ENCODE measurements around the gene CSPG4. TPM values are rescaled to one million over a fixed set of nuclear protein-coding genes. Genes with fewer than 3 reads are reported as not detected.
"Not testable (repeated sequence)": the region's sequence is repeated elsewhere in the genome, so short reads cannot be mapped to it uniquely, and the experiment has no call there.

The CSPG4 gene
- total RNA-seq, 1 donor from 2014 or later, result 0.07 TPM

DNA sequence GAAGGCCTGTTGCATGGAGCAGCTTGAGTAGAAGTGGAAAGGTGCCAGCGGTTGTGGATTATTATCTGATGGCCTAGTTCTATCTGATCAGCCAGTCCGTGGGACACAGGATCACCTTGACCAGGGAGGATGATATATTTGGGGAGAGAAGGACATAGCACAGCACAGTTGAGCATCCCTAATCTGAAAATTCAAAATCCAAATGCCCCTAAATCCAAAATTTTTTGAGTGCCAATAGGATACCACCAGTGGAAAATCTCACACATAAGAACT lies 6.0 kb downstream of the CSPG4 start:
- Histone ChIP-seq H2AFZ (replicated peaks) (no peak overlapping the region), H3K27ac (no peak overlapping the region), H3K4me1 (no peaks in the 10 kb centered on the region), H3K79me2 (ENCODE audit: low read depth) (no peaks in the 10 kb centered on the region), H3F3A (ENCODE audit: low read depth) (no peaks in the 10 kb centered on the region), H3K9ac (no peak overlapping the region), H3K36me3 (no peaks in the 10 kb centered on the region), H4K20me1 (ENCODE audit: low read depth) (no peaks in the 10 kb centered on the region), H3K4me2 (no peak overlapping the region), H3K27me3 (no peaks in the 10 kb centered on the region), H3K9me3 (ENCODE audit: low read depth) (no peaks in the 10 kb centered on the region), H3K4me3 (no peak overlapping the region)
- DNase-seq (ENCODE audit: low spot score), result no peak
- Mint-ChIP-seq H3K4me3 (no peak overlapping the region), H3K27me3 (ENCODE audit: insufficient read depth, low read depth) (peaks cover 8% of the 10 kb centered on the region), H3K27ac (peak overlapping the region; percentile 57), H3K4me1 (peaks cover 13% of the 10 kb centered on the region), H3K9me3 (no peaks in the 10 kb centered on the region), H3K36me3 (no peaks in the 10 kb centered on the region)
- no peak for TF ChIP-seq EZH2 (IDR thresholded peaks at IDR 0.05)
- TF ChIP-seq, protein P1, sequence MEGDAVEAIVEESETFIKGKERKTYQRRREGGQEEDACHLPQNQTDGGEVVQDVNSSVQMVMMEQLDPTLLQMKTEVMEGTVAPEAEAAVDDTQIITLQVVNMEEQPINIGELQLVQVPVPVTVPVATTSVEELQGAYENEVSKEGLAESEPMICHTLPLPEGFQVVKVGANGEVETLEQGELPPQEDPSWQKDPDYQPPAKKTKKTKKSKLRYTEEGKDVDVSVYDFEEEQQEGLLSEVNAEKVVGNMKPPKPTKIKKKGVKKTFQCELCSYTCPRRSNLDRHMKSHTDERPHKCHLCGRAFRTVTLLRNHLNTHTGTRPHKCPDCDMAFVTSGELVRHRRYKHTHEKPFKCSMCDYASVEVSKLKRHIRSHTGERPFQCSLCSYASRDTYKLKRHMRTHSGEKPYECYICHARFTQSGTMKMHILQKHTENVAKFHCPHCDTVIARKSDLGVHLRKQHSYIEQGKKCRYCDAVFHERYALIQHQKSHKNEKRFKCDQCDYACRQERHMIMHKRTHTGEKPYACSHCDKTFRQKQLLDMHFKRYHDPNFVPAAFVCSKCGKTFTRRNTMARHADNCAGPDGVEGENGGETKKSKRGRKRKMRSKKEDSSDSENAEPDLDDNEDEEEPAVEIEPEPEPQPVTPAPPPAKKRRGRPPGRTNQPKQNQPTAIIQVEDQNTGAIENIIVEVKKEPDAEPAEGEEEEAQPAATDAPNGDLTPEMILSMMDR (IDR thresholded peaks at IDR 0.05), result no peak
- TF ChIP-seq EZH2phosphoT487 (IDR thresholded peaks at IDR 0.05), result no peak

GRCh38 chr15:75705854-75706681 lies 6.6 kb downstream of the CSPG4 start:
- Histone ChIP-seq H4K20me1 (ENCODE audit: low read depth) (no peaks in the 10 kb centered on the region), H3K4me2 (no peak overlapping the region), H3K4me1 (no peaks in the 10 kb centered on the region), H3K9ac (no peak overlapping the region), H3F3A (ENCODE audit: low read depth) (no peaks in the 10 kb centered on the region), H3K9me3 (ENCODE audit: low read depth) (no peaks in the 10 kb centered on the region), H3K4me3 (no peak overlapping the region), H3K79me2 (ENCODE audit: low read depth) (no peaks in the 10 kb centered on the region), H2AFZ (replicated peaks) (no peak overlapping the region), H3K27ac (no peak overlapping the region), H3K36me3 (no peaks in the 10 kb centered on the region), H3K27me3 (no peaks in the 10 kb centered on the region)
- no peak for DNase-seq (ENCODE audit: low spot score)
- H3K27me3 Mint-ChIP-seq (ENCODE audit: insufficient read depth, low read depth), result peaks cover 11% of the 10 kb centered on the region
- TF ChIP-seq, protein P1 (IDR thresholded peaks at IDR 0.05), result no peak
- TF ChIP-seq EZH2 (IDR thresholded peaks at IDR 0.05), result no peak
- no peak for TF ChIP-seq EZH2phosphoT487 (IDR thresholded peaks at IDR 0.05)
- peak overlapping the region; percentile 57 for H3K27ac Mint-ChIP-seq
- no peaks in the 10 kb centered on the region for H3K9me3 Mint-ChIP-seq
- H3K36me3 Mint-ChIP-seq, result no peaks in the 10 kb centered on the region
- peaks cover 11% of the 10 kb centered on the region for H3K4me1 Mint-ChIP-seq
- H3K4me3 Mint-ChIP-seq, result no peak overlapping the region

DNA sequence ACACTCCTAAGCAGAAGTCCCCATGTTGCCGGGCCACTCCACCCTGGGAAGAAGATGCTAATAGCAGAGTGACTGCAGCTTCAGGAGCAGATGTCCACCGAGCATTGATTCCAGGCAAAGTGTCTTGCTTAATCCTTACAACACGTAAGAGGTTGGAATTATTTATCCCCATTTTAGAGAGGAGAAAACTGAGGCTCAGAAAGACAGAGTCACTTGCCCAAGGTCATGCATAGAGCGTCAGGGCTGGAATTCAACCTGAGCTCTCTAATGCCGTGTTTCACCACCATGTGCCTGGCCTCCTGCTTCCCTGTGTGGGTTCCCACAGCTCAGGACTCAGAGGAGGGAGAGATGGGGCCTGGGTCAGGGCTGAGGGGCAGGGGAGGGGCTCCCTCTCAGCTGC lies 7.3 kb downstream of the CSPG4 start:
- not testable (repeated sequence) for H3K79me2 ChIP-seq (ENCODE audit: low read depth); H3K9me3 Mint-ChIP-seq; H3K4me2 ChIP-seq; DNase-seq (ENCODE audit: low spot score); H2AFZ ChIP-seq (replicated peaks); H3K4me1 ChIP-seq; H3K27me3 ChIP-seq; H3K36me3 ChIP-seq; H3F3A ChIP-seq (ENCODE audit: low read depth); H3K9me3 ChIP-seq (ENCODE audit: low read depth); H4K20me1 ChIP-seq (ENCODE audit: low read depth); H3K27ac Mint-ChIP-seq; H3K36me3 Mint-ChIP-seq; H3K9ac ChIP-seq; H3K4me3 Mint-ChIP-seq; H3K4me3 ChIP-seq; H3K27ac ChIP-seq
- Mint-ChIP-seq H3K27me3 (ENCODE audit: insufficient read depth, low read depth) (peaks cover 11% of the 10 kb centered on the region), H3K4me1 (peaks cover 11% of the 10 kb centered on the region)

- Histone ChIP-seq H3K4me2 (no peak overlapping the region), H3K9ac (no peak overlapping the region), H2AFZ (replicated peaks) (no peak overlapping the region), H3K4me1 (no peaks in the 10 kb centered on the region), H3K79me2 (ENCODE audit: low read depth) (no peaks in the 10 kb centered on the region), H3K4me3 (no peak overlapping the region), H3K9me3 (ENCODE audit: low read depth) (no peaks in the 10 kb centered on the region), H4K20me1 (ENCODE audit: low read depth) (no peaks in the 10 kb centered on the region), H3K36me3 (no peaks in the 10 kb centered on the region), H3K27ac (no peak overlapping the region), H3F3A (ENCODE audit: low read depth) (no peaks in the 10 kb centered on the region), H3K27me3 (no peaks in the 10 kb centered on the region)
- H3K9me3 Mint-ChIP-seq, result no peaks in the 10 kb centered on the region
- peaks cover 11% of the 10 kb centered on the region for H3K27me3 Mint-ChIP-seq (ENCODE audit: insufficient read depth, low read depth)
- H3K36me3 Mint-ChIP-seq, result no peaks in the 10 kb centered on the region
- DNase-seq (ENCODE audit: low spot score), result no peak
- no peak overlapping the region for H3K27ac Mint-ChIP-seq
- peaks cover 11% of the 10 kb centered on the region for H3K4me1 Mint-ChIP-seq
- H3K4me3 Mint-ChIP-seq, result no peak overlapping the region
- TF ChIP-seq EZH2phosphoT487 (IDR thresholded peaks at IDR 0.05) (no peak), EZH2 (IDR thresholded peaks at IDR 0.05) (no peak)
- TF ChIP-seq, protein P1 (IDR thresholded peaks at IDR 0.05), result no peak
Observed at GRCh38 chr15:75704618-75705017, 8.0 kb downstream of the CSPG4 start.
